H9 (cell line): ENCODE data around the gene PDE1C. TPM values are rescaled to one million over a fixed set of nuclear protein-coding genes. Genes with fewer than 3 reads are reported as not detected.

Experiments
- DNase-seq: peaks from one replicate; pipeline ENCODE4 v3.0.0-alpha.2; 2017
- H2AFZ ChIP-seq: one replicate; pipeline ENCODE4 v1.6.1; 2013; ENCODE audit warnings: mild to moderate bottlenecking, low read length, control low read depth, moderate library complexity
- H2AK5ac ChIP-seq: 2 replicates; pipeline ENCODE4 v1.6.1; 2013; ENCODE audit warnings: low read length, control low read depth, mixed read lengths; ENCODE audit not compliant: insufficient read length
- H2BK120ac ChIP-seq: one replicate; pipeline ENCODE4 v1.6.1; 2013; ENCODE audit warnings: low read depth, mild to moderate bottlenecking, low read length, control low read depth, inconsistent platforms; ENCODE audit not compliant: poor library complexity, severe bottlenecking
- H2BK12ac ChIP-seq: 2 replicates; pipeline ENCODE4 v1.6.1; 2013; ENCODE audit warnings: low read length, control low read depth, mixed read lengths, low read depth; ENCODE audit not compliant: insufficient read length
- H2BK15ac ChIP-seq: 2 replicates; pipeline ENCODE4 v1.6.1; 2013; ENCODE audit warnings: low read depth, low read length, control low read depth
- H2BK20ac ChIP-seq: one replicate; pipeline ENCODE4 v1.6.1; 2013; ENCODE audit warnings: low read depth, mild to moderate bottlenecking, low read length, control low read depth, inconsistent platforms; ENCODE audit not compliant: poor library complexity, severe bottlenecking
- H2BK5ac ChIP-seq: 2 replicates; pipeline ENCODE4 v1.6.1; 2013; ENCODE audit warnings: low read length, control low read depth, mixed read lengths; ENCODE audit not compliant: insufficient read length
- H3K14ac ChIP-seq: 2 replicates; pipeline ENCODE4 v1.6.1; 2013; ENCODE audit warnings: low read length, control low read depth; ENCODE audit not compliant: insufficient read depth
- H3K18ac ChIP-seq: 2 replicates; pipeline ENCODE4 v1.6.1; 2013; ENCODE audit warnings: low read depth, mild to moderate bottlenecking, mixed read lengths, low read length, control low read depth; ENCODE audit not compliant: insufficient read length
- H3K23ac ChIP-seq: 2 replicates; pipeline ENCODE4 v1.6.1; 2013; ENCODE audit warnings: low read length, control low read depth, mixed read lengths, low read depth; ENCODE audit not compliant: insufficient read length
- H3K23me2 ChIP-seq: 2 replicates; pipeline ENCODE4 v1.6.1; 2013; ENCODE audit warnings: low read depth, mild to moderate bottlenecking, mixed read lengths, low read length, control low read depth; ENCODE audit not compliant: insufficient read length, poor library complexity, severe bottlenecking
- H3K27ac ChIP-seq: 2 replicates; pipeline ENCODE4 v1.5.1; 2013; ENCODE audit warnings: low read length, control low read depth, mixed read lengths, low read depth; ENCODE audit not compliant: insufficient read length
- H3K27me3 ChIP-seq: 2 replicates; pipeline ENCODE4 v1.6.1; 2013; ENCODE audit warnings: low read length, control low read depth, inconsistent platforms; ENCODE audit not compliant: insufficient read depth
- H3K4ac ChIP-seq: 2 replicates; pipeline ENCODE4 v1.6.1; 2013; ENCODE audit warnings: low read depth, mild to moderate bottlenecking, control low read depth, inconsistent platforms, low read length, moderate library complexity
- H3K4me1 ChIP-seq: 2 replicates; pipeline ENCODE4 v1.6.1; 2013; ENCODE audit warnings: low read length, control low read depth, inconsistent platforms; ENCODE audit not compliant: insufficient read depth
- H3K4me2 ChIP-seq: 2 replicates; pipeline ENCODE4 v1.6.1; 2013; ENCODE audit warnings: low read length, control low read depth, mixed read lengths; ENCODE audit not compliant: insufficient read length, insufficient read depth
- H3K56ac ChIP-seq: 2 replicates; pipeline ENCODE4 v1.6.1; 2013; ENCODE audit warnings: low read depth, mild to moderate bottlenecking, mixed read lengths, low read length, control low read depth; ENCODE audit not compliant: insufficient read length
- H3K79me1 ChIP-seq: 2 replicates; pipeline ENCODE4 v1.6.1; 2013; ENCODE audit warnings: low read depth, mild to moderate bottlenecking, moderate library complexity, low read length, control low read depth, inconsistent platforms; ENCODE audit not compliant: insufficient read depth, poor library complexity, severe bottlenecking
- H3K79me2 ChIP-seq: 2 replicates; pipeline ENCODE4 v1.6.1; 2013; ENCODE audit warnings: low read length, control low read depth, inconsistent platforms; ENCODE audit not compliant: insufficient read depth
- H3K9ac ChIP-seq: 2 replicates; pipeline ENCODE4 v1.6.1; 2013; ENCODE audit warnings: low read length, control low read depth, mixed read lengths; ENCODE audit not compliant: insufficient read length; ENCODE audit errors: extremely low read depth
- H3K9me3 ChIP-seq: one replicate; pipeline ENCODE4 v1.6.1; 2013; ENCODE audit warnings: low read depth, low read length, inconsistent platforms; ENCODE audit not compliant: control insufficient read depth
- H3T11ph ChIP-seq: one replicate; pipeline ENCODE4 v1.6.1; 2013; ENCODE audit warnings: mild to moderate bottlenecking, low read length, control low read depth, inconsistent platforms
- H4K20me1 ChIP-seq: one replicate; pipeline ENCODE4 v1.6.1; 2013; ENCODE audit not compliant: control insufficient read depth, insufficient read length, insufficient read depth
- H4K5ac ChIP-seq: 2 replicates; pipeline ENCODE4 v1.6.1; 2013; ENCODE audit warnings: low read depth, mild to moderate bottlenecking, mixed read lengths, low read length, control low read depth; ENCODE audit not compliant: insufficient read length
- H4K8ac ChIP-seq: replicated peaks from 2 replicates; pipeline ENCODE4 v1.6.1; 2013; ENCODE audit warnings: low read length, control low read depth, mixed read lengths, low read depth; ENCODE audit not compliant: insufficient read length
- H4K91ac ChIP-seq: 2 replicates; pipeline ENCODE4 v1.6.1; 2013; ENCODE audit warnings: low read depth, mild to moderate bottlenecking, moderate library complexity, mixed read lengths, low read length, control low read depth; ENCODE audit not compliant: insufficient read length
- H3K27ac Mint-ChIP-seq, 3 experiments: 2 replicates in 2 of 3; 3 replicates in 1 of 3; pipeline ENCODE4 v1.8.0; 2020 to 2021; ENCODE audit warnings: mixed read lengths in 3 of 3, mild to moderate bottlenecking in 1 of 3, moderate library complexity in 1 of 3
- H3K27me3 Mint-ChIP-seq: 2 replicates; pipeline ENCODE4 v1.8.0; 2021; ENCODE audit warnings: low read depth, mild to moderate bottlenecking, moderate library complexity, mixed read lengths
- H3K36me3 Mint-ChIP-seq, 3 experiments: 2 replicates in 2 of 3; 3 replicates in 1 of 3; pipeline ENCODE4 v1.8.0; 2020 to 2021; ENCODE audit warnings: low read depth in 3 of 3, mixed read lengths in 3 of 3; ENCODE audit not compliant: insufficient read depth in 1 of 3
- H3K4me1 Mint-ChIP-seq, 2 experiments: 2 replicates each; pipeline ENCODE4 v1.8.0; 2020; ENCODE audit warnings: mixed read lengths in 2 of 2
- H3K4me3 Mint-ChIP-seq, 2 experiments: 2 replicates in 1 of 2; 3 replicates in 1 of 2; pipeline ENCODE4 v1.8.0; 2020 to 2021; ENCODE audit warnings: mild to moderate bottlenecking in 2 of 2, mixed read lengths in 2 of 2, moderate library complexity in 1 of 2
- H3K9me3 Mint-ChIP-seq, 2 experiments: 2 replicates in 1 of 2; 3 replicates in 1 of 2; pipeline ENCODE4 v1.8.0; 2020; ENCODE audit warnings: mild to moderate bottlenecking in 2 of 2, mixed read lengths in 2 of 2, moderate library complexity in 1 of 2
- CTCF ChIP-seq: fragments of 200-600 bp; sonication (generic); conservative IDR thresholded peaks from 3 replicates; pipeline ENCODE4 v1.8.0; 2021; ENCODE audit warnings: antibody characterized with exemption, mild to moderate bottlenecking
- total RNA-seq: library from RNA; stranded (reverse); gene quantifications from 2 replicates; pipeline ENCODE4 v1.2.1, GENCODE V29; 2021

The PDE1C gene
- total RNA-seq, 1 experiment from 2014 or later = 0.17 TPM

- Histone ChIP-seq H4K8ac (no peak overlapping the region), H2BK15ac (no peak overlapping the region), H2BK120ac (no peak overlapping the region), H3K4me1 (no peaks in the 10 kb centered on the region; the same call in 1 of the 2 replicates), H4K20me1 (no peaks in the 10 kb centered on the region), H3K23ac (no peak overlapping the region), H3K14ac (no peak overlapping the region), H2BK12ac (no peak overlapping the region), H3K9me3 (no peaks in the 10 kb centered on the region), H3K27ac (no peak overlapping the region), H2BK5ac (no peak overlapping the region), H3K27me3 (no peaks in the 10 kb centered on the region), H3K56ac (no peak overlapping the region), H4K91ac (no peak overlapping the region), H3K4me2 (no peak overlapping the region), H3K18ac (no peak overlapping the region), H2AK5ac (no peak overlapping the region), H3T11ph (no peak overlapping the region), H2BK20ac (no peak overlapping the region), H4K5ac (no peak overlapping the region), H3K23me2 (no peaks in the 10 kb centered on the region), H3K79me2 (no peaks in the 10 kb centered on the region), H3K4ac (no peak overlapping the region), H2AFZ (no peak overlapping the region), H3K79me1 (no peaks in the 10 kb centered on the region), H3K9ac (no peak overlapping the region)
- Mint-ChIP-seq H3K27ac (no peak overlapping the region), H3K36me3 (peaks cover 0 to 2% (median 0%) of the 10 kb centered on the region in 3 experiments; a peak in 1 of 7 replicates), H3K4me3 (no peak overlapping the region), H3K4me1 (peaks cover 10 to 13% of the 10 kb centered on the region in 2 experiments), H3K27me3 (peaks cover 11% of the 10 kb centered on the region), H3K9me3 (no peaks in the 10 kb centered on the region; a peak in 1 of 5 replicates)
- no peak for DNase-seq
- TF ChIP-seq CTCF = no peak
Observed at GRCh38 chr7:31828520-31828919, 241.7 kb downstream of the PDE1C start.
